GM21737 (cell line): ENCODE results near the gene GNAI3.
"Not testable (repeated sequence)": the region's sequence is repeated elsewhere in the genome, so short reads cannot be mapped to it uniquely, and the experiment has no call there.

ENCODE experiments used
- ATAC-seq: cut with Tn5 transposase; IDR thresholded peaks from one replicate; pipeline ENCODE4 v1.9.1; 2021; ENCODE audit warnings: mild to moderate bottlenecking, moderate library complexity; ENCODE audit not compliant: unreplicated experiment

Gene GNAI3

GRCh38 chr1:109657970-109658369, 109.6 kb downstream of the GNAI3 start:
- ATAC-seq, result no peak

GRCh38 chr1:109658533-109659042, 110.2 kb downstream of the GNAI3 start:
- no peak for ATAC-seq

- no peak for ATAC-seq
Observed at GRCh38 chr1:109659145-109659544, 110.7 kb downstream of the GNAI3 start.

DNA sequence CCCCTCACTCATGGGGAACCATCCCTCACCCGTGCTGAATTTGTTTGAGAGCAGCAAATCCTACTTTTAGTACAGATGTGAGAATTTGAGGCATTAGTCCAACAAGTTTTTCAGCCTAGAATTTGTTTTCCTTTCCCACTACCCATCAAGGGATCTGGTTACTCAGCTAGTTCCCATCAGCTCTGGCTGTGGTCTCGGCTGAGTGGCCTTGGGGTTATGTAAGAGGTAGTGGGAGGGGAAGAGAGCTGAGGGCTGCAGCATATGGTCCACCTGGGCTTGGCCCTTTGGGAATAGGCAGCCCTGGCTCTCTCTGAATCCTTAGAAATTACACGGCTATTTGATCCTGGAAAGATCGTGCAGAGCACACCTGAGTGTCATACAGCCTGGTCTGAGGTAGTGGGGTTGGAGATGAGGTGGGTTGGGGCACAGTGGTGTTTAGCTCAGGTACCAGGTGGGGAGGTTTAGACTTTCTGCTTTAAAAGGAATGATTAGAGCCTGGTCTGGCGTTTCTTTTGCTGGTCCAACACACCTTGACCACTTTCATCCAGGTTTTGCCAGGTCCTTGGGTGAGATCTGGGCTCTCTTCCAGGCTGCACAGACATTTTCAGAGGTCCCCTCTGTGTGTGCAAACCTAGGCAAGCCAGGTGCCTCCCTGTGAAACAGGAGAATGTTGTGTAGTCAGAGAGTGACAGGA, 111.7 kb downstream of the GNAI3 start:
- no peak for ATAC-seq

- ATAC-seq, result not testable (repeated sequence)
Observed at GRCh38 chr1:109660691-109661026, 112.2 kb downstream of the GNAI3 start.

DNA sequence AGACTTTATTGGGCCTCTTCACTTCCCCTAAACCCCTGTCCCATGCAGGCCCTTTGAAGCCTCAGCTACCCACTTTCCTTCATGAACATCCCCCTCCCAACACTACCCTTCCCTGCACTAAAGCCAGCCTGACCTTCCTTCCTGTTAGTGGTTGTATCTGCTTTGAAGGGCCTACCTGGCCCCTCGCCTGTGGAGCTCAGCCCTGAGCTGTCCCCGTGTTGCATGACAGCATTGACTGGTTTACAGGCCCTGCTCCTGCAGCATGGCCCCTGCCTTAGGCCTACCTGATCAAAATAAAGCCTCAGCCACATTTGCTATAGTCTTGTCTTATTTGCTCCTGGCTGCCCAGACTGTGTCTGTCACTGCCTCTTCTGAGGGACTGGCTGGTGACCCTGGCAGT, 113.0 kb downstream of the GNAI3 start:
- no peak for ATAC-seq

GRCh38 chr1:109664671-109665070, 116.3 kb downstream of the GNAI3 start:
- no peak for ATAC-seq

GRCh38 chr1:109667452-109668122, 119.2 kb downstream of the GNAI3 start, which contains the start of gene GSTM2:
GSTM2 (plus strand) TSS chr1:109668057; CDS start chr1:109668116, 59 bp downstream.
- ATAC-seq, result peak; percentile 92
